Measurements from ENCODE around the gene STARD3NL.

The STARD3NL gene

DNA sequence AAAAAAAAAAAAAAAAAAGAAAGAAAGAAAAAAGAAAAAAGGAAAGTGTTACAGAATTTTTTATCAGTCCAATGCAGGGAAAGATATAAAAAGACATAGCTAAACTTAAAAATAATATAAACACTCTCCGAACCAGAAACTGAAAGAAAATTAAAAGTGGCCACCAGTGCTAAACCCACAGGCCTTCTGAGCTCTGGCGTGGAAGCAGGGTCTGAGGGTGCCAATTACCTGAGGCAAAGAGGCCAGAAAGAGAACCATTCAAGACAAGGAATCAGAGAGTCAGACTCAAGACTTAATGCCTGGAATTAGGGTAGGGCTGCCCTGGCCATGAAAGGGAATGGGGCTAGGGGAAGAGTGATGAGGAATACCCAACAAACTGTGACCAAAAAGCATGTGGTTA is 36.9 kb upstream of the STARD3NL start (continued):
- TF ChIP-seq, protein P1, sequence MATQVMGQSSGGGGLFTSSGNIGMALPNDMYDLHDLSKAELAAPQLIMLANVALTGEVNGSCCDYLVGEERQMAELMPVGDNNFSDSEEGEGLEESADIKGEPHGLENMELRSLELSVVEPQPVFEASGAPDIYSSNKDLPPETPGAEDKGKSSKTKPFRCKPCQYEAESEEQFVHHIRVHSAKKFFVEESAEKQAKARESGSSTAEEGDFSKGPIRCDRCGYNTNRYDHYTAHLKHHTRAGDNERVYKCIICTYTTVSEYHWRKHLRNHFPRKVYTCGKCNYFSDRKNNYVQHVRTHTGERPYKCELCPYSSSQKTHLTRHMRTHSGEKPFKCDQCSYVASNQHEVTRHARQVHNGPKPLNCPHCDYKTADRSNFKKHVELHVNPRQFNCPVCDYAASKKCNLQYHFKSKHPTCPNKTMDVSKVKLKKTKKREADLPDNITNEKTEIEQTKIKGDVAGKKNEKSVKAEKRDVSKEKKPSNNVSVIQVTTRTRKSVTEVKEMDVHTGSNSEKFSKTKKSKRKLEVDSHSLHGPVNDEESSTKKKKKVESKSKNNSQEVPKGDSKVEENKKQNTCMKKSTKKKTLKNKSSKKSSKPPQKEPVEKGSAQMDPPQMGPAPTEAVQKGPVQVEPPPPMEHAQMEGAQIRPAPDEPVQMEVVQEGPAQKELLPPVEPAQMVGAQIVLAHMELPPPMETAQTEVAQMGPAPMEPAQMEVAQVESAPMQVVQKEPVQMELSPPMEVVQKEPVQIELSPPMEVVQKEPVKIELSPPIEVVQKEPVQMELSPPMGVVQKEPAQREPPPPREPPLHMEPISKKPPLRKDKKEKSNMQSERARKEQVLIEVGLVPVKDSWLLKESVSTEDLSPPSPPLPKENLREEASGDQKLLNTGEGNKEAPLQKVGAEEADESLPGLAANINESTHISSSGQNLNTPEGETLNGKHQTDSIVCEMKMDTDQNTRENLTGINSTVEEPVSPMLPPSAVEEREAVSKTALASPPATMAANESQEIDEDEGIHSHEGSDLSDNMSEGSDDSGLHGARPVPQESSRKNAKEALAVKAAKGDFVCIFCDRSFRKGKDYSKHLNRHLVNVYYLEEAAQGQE (tag by site-specific recombination; IDR thresholded peaks at IDR 0.05) = no peak
- TF ChIP-seq, protein P2, sequence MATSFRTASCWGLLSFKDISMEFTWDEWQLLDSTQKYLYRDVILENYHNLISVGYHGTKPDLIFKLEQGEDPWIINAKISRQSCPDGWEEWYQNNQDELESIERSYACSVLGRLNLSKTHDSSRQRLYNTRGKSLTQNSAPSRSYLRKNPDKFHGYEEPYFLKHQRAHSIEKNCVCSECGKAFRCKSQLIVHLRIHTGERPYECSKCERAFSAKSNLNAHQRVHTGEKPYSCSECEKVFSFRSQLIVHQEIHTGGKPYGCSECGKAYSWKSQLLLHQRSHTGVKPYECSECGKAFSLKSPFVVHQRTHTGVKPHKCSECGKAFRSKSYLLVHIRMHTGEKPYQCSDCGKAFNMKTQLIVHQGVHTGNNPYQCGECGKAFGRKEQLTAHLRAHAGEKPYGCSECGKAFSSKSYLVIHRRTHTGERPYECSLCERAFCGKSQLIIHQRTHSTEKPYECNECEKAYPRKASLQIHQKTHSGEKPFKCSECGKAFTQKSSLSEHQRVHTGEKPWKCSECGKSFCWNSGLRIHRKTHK (tag by site-specific recombination; IDR thresholded peaks at IDR 0.05) = no peak
- TF ChIP-seq, protein P3, sequence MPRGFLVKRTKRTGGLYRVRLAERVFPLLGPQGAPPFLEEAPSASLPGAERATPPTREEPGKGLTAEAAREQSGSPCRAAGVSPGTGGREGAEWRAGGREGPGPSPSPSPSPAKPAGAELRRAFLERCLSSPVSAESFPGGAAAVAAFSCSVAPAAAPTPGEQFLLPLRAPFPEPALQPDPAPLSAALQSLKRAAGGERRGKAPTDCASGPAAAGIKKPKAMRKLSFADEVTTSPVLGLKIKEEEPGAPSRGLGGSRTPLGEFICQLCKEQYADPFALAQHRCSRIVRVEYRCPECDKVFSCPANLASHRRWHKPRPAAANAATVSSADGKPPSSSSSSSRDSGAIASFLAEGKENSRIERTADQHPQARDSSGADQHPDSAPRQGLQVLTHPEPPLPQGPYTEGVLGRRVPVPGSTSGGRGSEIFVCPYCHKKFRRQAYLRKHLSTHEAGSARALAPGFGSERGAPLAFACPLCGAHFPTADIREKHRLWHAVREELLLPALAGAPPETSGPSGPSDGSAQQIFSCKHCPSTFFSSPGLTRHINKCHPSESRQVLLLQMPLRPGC (tag by site-specific recombination; IDR thresholded peaks at IDR 0.05) = no peak
- no peak for TF ChIP-seq ZBTB8A (tag by site-specific recombination; IDR thresholded peaks at IDR 0.05)
- TF ChIP-seq KLF1 (tag by site-specific recombination; IDR thresholded peaks at IDR 0.05) = no peak
- no peak for TF ChIP-seq ZSCAN30 (tag by site-specific recombination; IDR thresholded peaks at IDR 0.05)
- TF ChIP-seq ZFP41 (tag by site-specific recombination; IDR thresholded peaks at IDR 0.05; ENCODE audit: borderline replicate concordance) = no peak

DNA sequence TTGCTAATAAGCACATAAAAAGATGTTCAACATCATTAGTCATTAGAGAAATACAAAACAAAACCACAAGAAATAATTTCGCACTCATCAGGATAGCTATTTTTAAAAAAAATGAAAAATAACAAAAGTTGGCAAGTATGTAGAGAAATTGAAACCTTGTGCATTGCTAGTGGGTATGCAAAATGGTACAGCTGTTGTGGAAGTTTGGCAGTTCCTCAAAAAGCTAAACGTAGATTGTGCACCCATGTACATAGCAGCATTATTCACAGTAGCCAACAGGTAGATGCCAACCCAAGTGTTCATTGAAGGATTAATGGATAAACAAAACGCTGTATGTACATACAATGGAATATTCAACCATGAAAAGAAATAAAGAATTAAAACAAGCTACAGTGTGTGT is 35.3 kb upstream of the STARD3NL start:
- Histone ChIP-seq H3K9me3 (ENCODE audit: control insufficient read depth, insufficient read depth, low read depth, low read length) (no peaks in the 10 kb centered on the region), H3K27ac (ENCODE audit: extremely low read depth, low read depth, low read length) (no peak overlapping the region), H3K36me3 (ENCODE audit: control insufficient read depth in 2 of 2, insufficient read depth in 1 of 2, low read length in 2 of 2) (no peaks in the 10 kb centered on the region), H3K4me1 (ENCODE audit: control insufficient read depth, insufficient read depth, low read length) (no peaks in the 10 kb centered on the region), H3K4me3 (ENCODE audit: low read depth, low read length) (no peak overlapping the region)
- TF ChIP-seq ZSCAN23 (tag by site-specific recombination; IDR thresholded peaks at IDR 0.05) = no peak
- TF ChIP-seq ZNF416 (tag by site-specific recombination; IDR thresholded peaks at IDR 0.05) = no peak
- no peak for TF ChIP-seq ZNF560 (tag by site-specific recombination; IDR thresholded peaks at IDR 0.05; ENCODE audit: borderline replicate concordance)
- TF ChIP-seq YY1 (tag by site-specific recombination; IDR thresholded peaks at IDR 0.05) = no peak
- no peak for TF ChIP-seq YY2 (tag by site-specific recombination; IDR thresholded peaks at IDR 0.05)
- no peak for TF ChIP-seq ZNF23 (tag by site-specific recombination; IDR thresholded peaks at IDR 0.05; ENCODE audit: borderline replicate concordance)
- TF ChIP-seq SALL2 (tag by site-specific recombination; IDR thresholded peaks at IDR 0.05; ENCODE audit: borderline replicate concordance) = no peak
- TF ChIP-seq ZNF677 (tag by site-specific recombination; IDR thresholded peaks at IDR 0.05) = no peak
- no peak for TF ChIP-seq ZNF157 (tag by site-specific recombination; IDR thresholded peaks at IDR 0.05)
- no peak for TF ChIP-seq REPIN1 (tag by site-specific recombination; IDR thresholded peaks at IDR 0.05; ENCODE audit: low read depth)
- no peak for TF ChIP-seq ZNF654 (tag by site-specific recombination; IDR thresholded peaks at IDR 0.05; ENCODE audit: low read depth)
- TF ChIP-seq KLF8 (tag by site-specific recombination; IDR thresholded peaks at IDR 0.05) = no peak
- no peak for TF ChIP-seq ZFP41 (tag by site-specific recombination; IDR thresholded peaks at IDR 0.05; ENCODE audit: borderline replicate concordance)
- TF ChIP-seq, protein P4, sequence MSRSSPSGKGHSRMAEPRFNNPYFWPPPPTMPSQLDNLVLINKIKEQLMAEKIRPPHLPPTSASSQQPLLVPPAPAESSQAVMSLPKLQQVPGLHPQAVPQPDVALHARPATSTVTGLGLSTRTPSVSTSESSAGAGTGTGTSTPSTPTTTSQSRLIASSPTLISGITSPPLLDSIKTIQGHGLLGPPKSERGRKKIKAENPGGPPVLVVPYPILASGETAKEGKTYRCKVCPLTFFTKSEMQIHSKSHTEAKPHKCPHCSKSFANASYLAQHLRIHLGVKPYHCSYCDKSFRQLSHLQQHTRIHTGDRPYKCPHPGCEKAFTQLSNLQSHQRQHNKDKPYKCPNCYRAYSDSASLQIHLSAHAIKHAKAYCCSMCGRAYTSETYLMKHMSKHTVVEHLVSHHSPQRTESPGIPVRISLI (tag by site-specific recombination; IDR thresholded peaks at IDR 0.05) = no peak
- TF ChIP-seq ZNF266 (tag by site-specific recombination; IDR thresholded peaks at IDR 0.05; ENCODE audit: low read depth) = no peak
- TF ChIP-seq, protein P5, sequence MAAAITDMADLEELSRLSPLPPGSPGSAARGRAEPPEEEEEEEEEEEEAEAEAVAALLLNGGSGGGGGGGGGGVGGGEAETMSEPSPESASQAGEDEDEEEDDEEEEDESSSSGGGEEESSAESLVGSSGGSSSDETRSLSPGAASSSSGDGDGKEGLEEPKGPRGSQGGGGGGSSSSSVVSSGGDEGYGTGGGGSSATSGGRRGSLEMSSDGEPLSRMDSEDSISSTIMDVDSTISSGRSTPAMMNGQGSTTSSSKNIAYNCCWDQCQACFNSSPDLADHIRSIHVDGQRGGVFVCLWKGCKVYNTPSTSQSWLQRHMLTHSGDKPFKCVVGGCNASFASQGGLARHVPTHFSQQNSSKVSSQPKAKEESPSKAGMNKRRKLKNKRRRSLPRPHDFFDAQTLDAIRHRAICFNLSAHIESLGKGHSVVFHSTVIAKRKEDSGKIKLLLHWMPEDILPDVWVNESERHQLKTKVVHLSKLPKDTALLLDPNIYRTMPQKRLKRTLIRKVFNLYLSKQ (tag by site-specific recombination; IDR thresholded peaks at IDR 0.05; ENCODE audit: borderline replicate concordance) = no peak
- no peak for TF ChIP-seq ZNF624 (tag by site-specific recombination; IDR thresholded peaks at IDR 0.05)
- CTCF ChIA-PET = no interaction called here
- POLR2A ChIA-PET = no interaction called here

Data from HEK293 (cell line).